Gastrocnemius medialis (tissue), 4 donors: ENCODE data around the gene LAMA2.

Source experiments
- CTCF ChIP-seq, 5 experiments: fragments of 450-650 bp in 3 of 5; fragments of 200-600 bp in 2 of 5; sonication (generic) in 2 of 5; IDR thresholded peaks in 4 of 5; conservative IDR thresholded peaks in 1 of 5; 1 replicate in 4 of 5; 2 replicates in 1 of 5; pipeline ENCODE4 v1.5.1; 2016 to 2019; ENCODE audit warnings: antibody characterized with exemption in 5 of 5, mild to moderate bottlenecking in 3 of 5, moderate library complexity in 3 of 5
- POLR2A ChIP-seq, 2 donors: fragments of 450-650 bp; IDR thresholded peaks; one replicate each; pipeline ENCODE4 v1.6.1; 2017; ENCODE audit warnings: antibody characterized with exemption in 2 of 2, mild to moderate bottlenecking in 2 of 2, moderate library complexity in 2 of 2

DNA sequence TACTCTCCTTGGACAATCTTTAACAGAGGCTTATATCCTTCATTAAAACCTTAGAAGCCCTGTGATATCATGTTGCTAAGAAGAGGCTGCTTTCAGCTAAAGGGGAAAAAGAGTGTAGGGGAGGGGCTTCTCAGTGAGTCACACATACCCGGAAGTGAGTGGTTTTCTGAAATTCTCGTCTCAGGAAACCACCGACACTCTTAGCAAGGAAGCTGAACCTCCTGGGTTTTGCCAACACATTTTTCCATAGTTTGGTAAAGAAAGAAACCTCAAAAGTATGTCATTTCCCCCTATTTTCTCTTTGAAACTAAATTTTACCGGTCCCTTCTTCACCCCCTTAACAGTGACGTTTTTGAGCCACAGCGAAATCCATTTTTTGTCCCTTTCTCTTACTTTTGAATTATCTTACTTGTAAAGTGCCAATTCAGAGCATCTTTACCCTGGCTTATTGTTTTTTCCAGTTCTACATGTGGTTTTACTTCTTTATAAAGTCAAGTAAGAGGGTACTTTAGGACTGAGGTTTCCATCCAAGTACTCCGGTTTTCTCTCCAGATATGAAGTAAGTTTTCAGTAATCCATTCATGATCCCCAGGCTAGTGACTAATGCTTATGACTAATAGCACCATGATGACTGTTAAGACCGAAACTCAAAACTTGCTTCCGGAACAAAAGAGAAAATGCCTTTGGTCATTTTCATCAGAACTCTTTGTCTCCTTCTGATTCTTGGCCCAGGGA, 607.8 kb downstream of the LAMA2 start:
- TF ChIP-seq CTCF (IDR thresholded peaks at IDR 0.05 in 4 of 5, conservative IDR thresholded peaks at IDR 0.05 in 1 of 5) = no peak
- TF ChIP-seq POLR2A (IDR thresholded peaks at IDR 0.05) = peak; percentile 30 to 52
